KMS-11 (cell line): ENCODE results near the gene TRIM36.

Experiments used
- H2AFZ ChIP-seq: fragments of 200-600 bp; sonication (generic); 2 replicates; pipeline ENCODE4 v1.6.1; 2016; ENCODE audit warnings: antibody characterized with exemption, mixed run types, low read depth
- H3K27ac ChIP-seq: fragments of 200-600 bp; sonication (generic); 2 replicates; pipeline ENCODE4 v1.6.1; 2016; ENCODE audit warnings: mild to moderate bottlenecking, mixed run types
- H3K27me3 ChIP-seq: fragments of 200-600 bp; sonication (generic); 2 replicates; pipeline ENCODE4 v1.6.1; 2017; ENCODE audit warnings: mild to moderate bottlenecking, low read depth, mixed run types, moderate library complexity; ENCODE audit not compliant: insufficient read depth
- H3K36me3 ChIP-seq: fragments of 200-600 bp; sonication (generic); 2 replicates; pipeline ENCODE4 v1.6.1; 2017; ENCODE audit warnings: mild to moderate bottlenecking, mixed run types; ENCODE audit not compliant: insufficient read depth
- H3K4me1 ChIP-seq: fragments of 200-600 bp; sonication (generic); 2 replicates; pipeline ENCODE4 v1.6.1; 2016; ENCODE audit warnings: mild to moderate bottlenecking, low read depth, mixed run types; ENCODE audit not compliant: poor library complexity, severe bottlenecking
- H3K4me2 ChIP-seq: fragments of 200-600 bp; sonication (generic); 2 replicates; pipeline ENCODE4 v1.7.0; 2016; ENCODE audit warnings: mild to moderate bottlenecking, mixed run types
- H3K4me3 ChIP-seq: fragments of 200-600 bp; sonication (generic); IDR thresholded peaks from 2 replicates; pipeline ENCODE4 v1.6.1; 2017; ENCODE audit warnings: low read depth, low read length, mixed read lengths; ENCODE audit not compliant: insufficient read depth
- H3K79me2 ChIP-seq: fragments of 200-600 bp; sonication (generic); 2 replicates; pipeline ENCODE4 v1.6.1; 2016; ENCODE audit warnings: low read depth, mixed run types; ENCODE audit not compliant: insufficient read depth
- H3K9ac ChIP-seq: fragments of 200-600 bp; sonication (generic); 2 replicates; pipeline ENCODE4 v1.6.1; 2016; ENCODE audit warnings: mild to moderate bottlenecking, mixed run types
- H4K20me1 ChIP-seq: fragments of 200-600 bp; sonication (generic); 2 replicates; pipeline ENCODE4 v1.6.1; 2016; ENCODE audit warnings: mild to moderate bottlenecking, mixed run types; ENCODE audit not compliant: insufficient read depth
- CTCF ChIP-seq: fragments of 200-600 bp; sonication (generic); conservative IDR thresholded peaks from 2 replicates; pipeline ENCODE4 v1.6.1; 2017; ENCODE audit warnings: low read depth, mild to moderate bottlenecking, antibody characterized with exemption, low read length, moderate library complexity, mixed read lengths

TRIM36 gene

DNA sequence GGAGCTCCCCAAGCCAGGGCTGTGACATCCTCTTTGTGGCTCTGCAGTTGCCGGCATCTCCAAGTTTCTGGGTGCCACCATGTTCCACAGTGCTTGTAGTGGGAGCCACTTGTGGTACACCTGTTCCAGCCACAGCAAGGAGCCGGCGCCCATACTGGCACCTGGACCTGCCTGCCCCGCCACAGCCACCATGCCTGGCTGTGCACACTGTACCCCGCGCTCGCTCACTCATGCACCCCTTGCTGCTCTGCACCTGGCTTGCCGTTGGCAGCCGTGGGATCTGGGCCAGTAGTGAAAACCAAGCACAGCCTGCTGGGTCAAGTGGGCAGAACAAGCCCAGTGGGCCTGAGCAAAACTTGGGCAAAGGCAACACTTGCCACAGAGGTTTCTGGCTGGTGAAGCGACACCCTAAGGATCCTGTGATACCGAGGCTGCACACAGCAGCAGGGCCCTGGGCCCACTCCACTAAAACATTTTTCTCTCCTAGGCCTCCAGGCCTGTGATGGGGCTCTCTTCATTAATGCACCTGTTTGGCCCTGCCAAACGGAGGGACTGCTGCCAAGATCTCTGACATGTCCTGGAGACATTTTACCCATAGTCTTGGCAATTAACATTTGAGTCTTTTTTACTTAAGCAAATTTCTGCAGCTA, 2.8 kb downstream of the TRIM36 start:
- Histone ChIP-seq H3K27me3 (no peaks in the 10 kb centered on the region), H2AFZ (no peak overlapping the region), H3K9ac (no peak overlapping the region), H3K36me3 (no peaks in the 10 kb centered on the region), H3K27ac (no peak overlapping the region), H3K4me1 (peaks cover 18% of the 10 kb centered on the region), H3K79me2 (peaks cover 9% of the 10 kb centered on the region; the same call in 1 of the 2 replicates), H3K4me2 (no peak overlapping the region), H4K20me1 (no peaks in the 10 kb centered on the region), H3K4me3 (no peak overlapping the region)
- TF ChIP-seq CTCF, result no peak

DNA sequence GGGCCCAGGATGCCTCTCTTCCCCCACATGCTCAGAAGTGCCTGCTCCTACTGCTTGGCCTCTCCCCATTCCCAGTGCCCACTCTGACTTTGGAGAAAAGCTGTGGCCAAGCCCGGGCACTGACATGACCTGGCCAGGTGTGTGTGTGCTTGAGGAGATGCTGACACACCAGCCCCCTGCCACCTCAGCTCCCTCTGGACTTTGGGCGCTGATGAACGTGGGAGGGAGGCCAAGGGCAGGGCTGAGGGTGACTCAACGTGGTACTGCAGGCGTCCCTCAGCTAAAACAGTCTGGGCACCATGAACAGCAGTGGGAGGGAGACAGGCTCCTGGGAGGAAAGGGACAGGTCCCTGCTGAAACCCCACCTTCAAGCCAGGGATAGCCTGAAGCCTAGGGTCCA, 3.9 kb downstream of the TRIM36 start:
- H3K36me3 ChIP-seq, result no peaks in the 10 kb centered on the region
- H3K4me1 ChIP-seq, result peaks cover 10% of the 10 kb centered on the region
- TF ChIP-seq CTCF, result no peak
- H3K4me2 ChIP-seq, result no peak overlapping the region
- no peak overlapping the region for H2AFZ ChIP-seq
- H3K27ac ChIP-seq, result no peak overlapping the region
- H4K20me1 ChIP-seq, result no peaks in the 10 kb centered on the region
- no peak overlapping the region for H3K4me3 ChIP-seq
- H3K79me2 ChIP-seq, result peaks cover 9% of the 10 kb centered on the region; the same call in 1 of the 2 replicates
- H3K27me3 ChIP-seq, result no peaks in the 10 kb centered on the region
- no peak overlapping the region for H3K9ac ChIP-seq

DNA sequence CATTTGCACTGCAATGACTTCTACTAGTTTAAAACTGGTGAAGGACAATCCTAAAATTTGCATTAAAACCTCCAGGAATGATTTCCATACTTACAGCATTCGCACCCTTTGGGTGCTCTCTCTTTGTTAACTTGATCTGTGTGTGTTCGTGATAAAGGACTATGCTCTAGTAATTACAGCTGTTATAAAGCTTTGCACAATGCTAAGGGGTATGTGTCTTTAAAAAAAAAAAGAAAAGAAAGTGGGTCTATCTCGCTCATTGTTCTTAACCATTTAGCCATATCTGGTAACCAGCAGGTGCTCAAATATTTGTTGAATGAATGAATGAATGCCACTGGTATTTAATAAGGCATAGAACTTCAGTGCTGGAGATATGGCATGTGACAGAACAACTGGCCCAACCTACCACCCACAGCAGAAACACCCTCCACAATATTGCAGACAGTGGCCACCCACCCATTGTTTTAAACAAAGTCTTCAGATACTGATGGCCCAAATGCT, 8.7 kb downstream of the TRIM36 start:
- TF ChIP-seq CTCF, result no peak
- Histone ChIP-seq H3K27me3 (no peaks in the 10 kb centered on the region), H3K79me2 (no peaks in the 10 kb centered on the region), H3K36me3 (no peaks in the 10 kb centered on the region), H3K4me3 (no peak overlapping the region), H3K4me1 (no peaks in the 10 kb centered on the region), H3K27ac (no peak overlapping the region), H3K4me2 (no peak overlapping the region), H2AFZ (no peak overlapping the region), H4K20me1 (no peaks in the 10 kb centered on the region), H3K9ac (no peak overlapping the region)

- no peak overlapping the region for H3K9ac ChIP-seq
- H4K20me1 ChIP-seq, result no peaks in the 10 kb centered on the region
- H3K27ac ChIP-seq, result no peak overlapping the region
- no peak for TF ChIP-seq CTCF
- H3K27me3 ChIP-seq, result no peaks in the 10 kb centered on the region
- no peak overlapping the region for H3K4me2 ChIP-seq
- H3K79me2 ChIP-seq, result no peaks in the 10 kb centered on the region
- H3K36me3 ChIP-seq, result no peaks in the 10 kb centered on the region
- H3K4me3 ChIP-seq, result no peak overlapping the region
- peaks cover 7% of the 10 kb centered on the region for H3K4me1 ChIP-seq
- H2AFZ ChIP-seq, result no peak overlapping the region
These were observed 18.4 kb downstream of the TRIM36 start for GRCh38 chr5:115151208-115151805.
